GM21786 (cell line): ENCODE data around the gene EFCAB6.

Source experiments
- ATAC-seq: cut with Tn5 transposase; IDR thresholded peaks from one replicate; pipeline ENCODE4 v1.9.1; 2021; ENCODE audit not compliant: unreplicated experiment

EFCAB6 gene

GRCh38 chr22:43534916-43535315, 277.2 kb downstream of the EFCAB6 start:
- ATAC-seq, result no peak

- no peak for ATAC-seq
Measured at GRCh38 chr22:43533656-43534428, 278.3 kb downstream of the EFCAB6 start.

- no peak for ATAC-seq
Measured at GRCh38 chr22:43533156-43533530, 279.0 kb downstream of the EFCAB6 start.

- ATAC-seq, result no peak
Measured at GRCh38 chr22:43532301-43533155, 279.6 kb downstream of the EFCAB6 start.

- no peak for ATAC-seq
Measured at GRCh38 chr22:43531651-43532050, 280.5 kb downstream of the EFCAB6 start.

GRCh38 chr22:43530349-43531201, 281.5 kb downstream of the EFCAB6 start:
- ATAC-seq, result no peak

GRCh38 chr22:43529934-43530333, 282.2 kb downstream of the EFCAB6 start:
- ATAC-seq, result no peak

GRCh38 chr22:43529461-43529860, 282.6 kb downstream of the EFCAB6 start:
- no peak for ATAC-seq

GRCh38 chr22:43528601-43529360, 283.3 kb downstream of the EFCAB6 start:
- no peak for ATAC-seq

- ATAC-seq, result no peak
Measured at GRCh38 chr22:43526946-43527345, 285.2 kb downstream of the EFCAB6 start.

GRCh38 chr22:43526117-43526655, 285.9 kb downstream of the EFCAB6 start:
- no peak for ATAC-seq

GRCh38 chr22:43521716-43522115, 290.4 kb downstream of the EFCAB6 start:
- ATAC-seq, result no peak

- no peak for ATAC-seq
Measured at GRCh38 chr22:43520632-43521039, 291.5 kb downstream of the EFCAB6 start.

- ATAC-seq, result no peak
Measured at GRCh38 chr22:43516996-43517635, 295.0 kb downstream of the EFCAB6 start.

GRCh38 chr22:43516386-43516785, 295.7 kb downstream of the EFCAB6 start:
- ATAC-seq, result no peak

- ATAC-seq, result no peak
Measured at GRCh38 chr22:43515902-43516301, 296.2 kb downstream of the EFCAB6 start.

GRCh38 chr22:43515411-43515810, 296.7 kb downstream of the EFCAB6 start:
- no peak for ATAC-seq

- no peak for ATAC-seq
Measured at GRCh38 chr22:43514476-43515157, 297.5 kb downstream of the EFCAB6 start.

- no peak for ATAC-seq
Measured at GRCh38 chr22:43512279-43512678, 299.8 kb downstream of the EFCAB6 start.
